GM18526 (cell line): ENCODE measurements around the gene LYPD6.

Experiments
- POLR2A ChIP-seq: IDR thresholded peaks from 3 replicates; pipeline ENCODE4 v1.6.1; 2011; ENCODE audit not compliant: insufficient read length; ENCODE audit errors: extremely low read depth

The LYPD6 gene, protein sequence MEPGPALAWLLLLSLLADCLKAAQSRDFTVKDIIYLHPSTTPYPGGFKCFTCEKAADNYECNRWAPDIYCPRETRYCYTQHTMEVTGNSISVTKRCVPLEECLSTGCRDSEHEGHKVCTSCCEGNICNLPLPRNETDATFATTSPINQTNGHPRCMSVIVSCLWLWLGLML

DNA sequence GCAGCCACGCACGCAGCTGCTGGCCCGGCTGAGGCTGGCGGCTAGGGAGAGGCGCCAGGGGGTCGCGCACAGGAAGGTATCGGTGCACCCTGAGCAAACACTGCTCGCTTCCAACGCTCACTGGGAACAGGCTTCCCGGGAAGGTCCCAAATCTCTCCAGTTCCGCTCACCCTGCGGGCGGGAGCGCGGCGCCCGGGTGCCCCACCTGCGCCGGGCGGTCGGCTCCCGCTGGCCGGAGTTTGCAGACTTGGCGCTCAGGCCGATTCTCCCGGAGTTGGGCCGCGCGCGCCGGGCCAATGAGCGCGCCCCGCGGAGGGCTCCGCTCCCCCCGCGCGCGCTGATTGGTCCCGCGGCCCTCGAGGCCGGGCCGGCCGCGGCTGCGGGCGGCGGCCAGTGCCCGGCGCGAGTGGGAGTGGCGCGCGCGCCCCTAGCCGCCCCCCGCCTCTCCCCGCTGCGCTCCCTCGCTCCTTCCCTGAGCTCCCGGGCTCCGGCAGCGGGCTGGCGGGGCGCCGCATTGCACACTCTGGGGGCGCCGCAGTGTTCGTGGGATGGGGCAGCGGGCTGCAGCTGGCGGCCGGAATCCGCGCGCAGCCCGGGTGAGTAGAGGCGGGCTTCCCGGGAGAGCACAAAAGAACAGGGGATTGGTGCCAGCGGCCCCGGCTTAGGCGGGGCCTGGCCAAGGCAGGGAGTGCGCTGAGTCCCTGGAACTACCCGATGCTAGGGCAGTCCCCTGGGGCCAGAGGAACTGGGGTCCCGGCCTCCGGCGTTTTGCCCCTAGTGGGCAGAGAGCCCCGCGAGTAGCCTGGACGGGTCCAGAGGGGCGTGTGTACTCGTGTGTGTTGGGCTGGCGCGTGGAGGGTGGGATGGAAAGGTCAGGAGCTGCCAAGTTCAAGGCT, at the start of gene LYPD6:
LYPD6 (plus strand) TSS at position 461 of the 896 bp plus-strand sequence. CDS start 107,122 bp downstream, outside the sequence.
- no peak for TF ChIP-seq POLR2A

DNA sequence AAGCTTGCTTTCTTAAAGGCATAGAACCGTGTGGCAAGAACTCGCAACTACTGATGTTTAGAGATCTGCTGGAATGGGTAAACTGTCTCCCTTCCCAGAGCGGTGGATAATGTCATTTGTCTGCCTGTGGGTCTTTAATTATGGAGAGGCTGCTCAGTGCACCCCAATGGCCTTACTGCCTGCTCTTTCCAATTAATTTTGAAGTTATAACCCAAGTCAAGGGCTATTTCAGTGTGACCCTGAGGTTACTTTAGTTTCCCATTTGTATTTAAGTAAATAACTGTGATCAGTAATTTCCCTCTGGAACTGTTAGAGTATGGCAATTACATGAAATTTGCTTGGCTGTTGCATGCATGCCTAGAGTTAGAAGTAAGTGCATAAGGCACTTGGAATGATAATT, 48.9 kb upstream of the LYPD6 start:
- TF ChIP-seq POLR2A, result no peak

DNA sequence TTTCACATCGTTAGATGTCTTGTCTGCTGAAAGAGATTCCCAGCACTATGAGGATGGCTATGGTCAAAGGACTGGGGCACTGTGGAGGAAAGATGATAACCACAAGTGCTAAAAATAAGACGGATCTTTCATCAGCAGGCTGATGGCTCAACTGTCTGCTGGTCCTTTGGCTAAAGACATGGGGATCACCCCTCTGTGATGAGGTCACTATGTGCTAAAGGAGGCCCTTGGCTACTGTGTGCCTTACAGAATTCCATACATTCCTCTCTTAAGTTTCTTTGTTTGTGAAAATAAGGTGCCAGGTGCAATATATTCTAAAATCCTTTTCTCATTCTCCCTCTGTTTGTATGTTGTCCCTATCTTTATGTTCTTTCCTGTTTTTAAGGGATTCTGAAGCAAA, 39.7 kb upstream of the LYPD6 start:
- no peak for TF ChIP-seq POLR2A

DNA sequence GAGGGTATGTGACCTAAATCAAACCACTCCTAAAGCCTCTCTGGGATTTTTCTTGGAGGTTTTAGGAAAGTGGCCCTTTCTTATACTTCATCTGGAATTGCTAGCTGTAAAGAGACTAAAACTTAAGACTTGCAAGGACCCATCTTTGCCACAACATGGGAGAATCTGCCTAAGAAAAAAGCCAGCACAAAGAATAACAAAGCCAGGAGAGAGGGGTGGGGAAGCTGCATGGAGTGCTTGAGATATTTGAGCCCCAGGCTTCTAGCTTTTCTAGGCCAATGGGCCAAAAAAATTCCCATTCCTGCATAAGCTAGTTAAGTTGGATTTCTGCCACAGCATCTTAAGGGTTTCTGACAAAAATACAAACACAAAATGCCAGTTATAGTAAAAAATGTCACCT, 38.5 kb upstream of the LYPD6 start:
- no peak for TF ChIP-seq POLR2A

DNA sequence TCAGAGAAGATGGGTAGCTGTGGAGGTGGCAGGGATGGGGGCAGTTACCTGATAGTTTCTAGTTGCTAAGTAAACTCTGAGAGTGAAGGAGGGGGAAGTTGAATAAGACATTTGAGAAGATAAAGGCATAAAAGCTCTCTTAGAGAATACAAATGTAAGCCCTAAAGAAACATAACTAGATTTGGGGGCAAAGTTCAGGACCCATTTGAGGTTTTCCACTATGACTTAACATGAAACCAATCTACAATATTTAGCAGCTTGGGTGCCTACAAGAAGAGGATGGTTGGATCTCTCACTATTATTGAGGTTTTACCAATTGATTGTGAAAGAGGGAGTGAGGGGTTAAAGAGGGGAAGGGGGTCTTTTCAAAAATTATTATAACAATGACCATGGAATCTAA, 34.4 kb upstream of the LYPD6 start:
- TF ChIP-seq POLR2A, result no peak

DNA sequence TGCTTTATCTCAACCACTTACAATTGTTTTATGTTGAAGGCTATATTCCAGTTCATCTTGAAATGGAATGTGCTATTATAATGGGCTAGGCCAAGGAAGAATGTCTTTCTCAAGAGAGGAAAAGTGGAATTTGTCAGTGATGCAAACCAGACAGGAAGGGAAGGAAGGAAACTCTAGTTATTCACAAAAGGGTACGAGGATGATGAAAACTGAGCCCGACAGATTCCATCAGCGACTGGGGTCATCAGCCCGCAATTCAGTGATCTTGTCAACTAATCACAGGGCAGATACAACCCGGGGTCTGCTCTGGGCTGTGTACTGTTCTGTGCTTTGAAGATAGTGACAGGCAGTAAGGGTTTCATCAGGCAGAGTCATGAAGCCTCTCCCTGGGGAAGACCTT, 23.4 kb upstream of the LYPD6 start:
- TF ChIP-seq POLR2A, result no peak

DNA sequence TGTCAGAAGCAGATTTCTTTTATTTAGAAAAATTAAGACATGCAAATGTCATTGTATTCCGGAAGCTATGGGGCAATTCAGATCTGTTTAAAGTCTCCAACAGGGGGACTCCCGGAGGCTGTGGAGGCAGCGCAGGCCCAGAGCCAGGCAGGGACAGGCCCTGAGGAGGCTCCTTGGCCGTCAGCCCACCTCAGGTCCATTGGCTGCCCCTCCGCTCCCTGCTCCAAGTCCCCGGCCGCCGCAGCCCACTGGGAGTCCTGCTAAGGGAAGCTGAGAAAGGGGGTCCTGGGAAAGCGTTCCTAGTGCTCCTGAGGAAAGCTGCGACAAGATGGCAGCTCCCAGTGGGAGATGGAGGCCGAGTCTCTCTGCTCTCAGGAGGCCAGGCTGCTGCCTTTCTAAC, 20.0 kb upstream of the LYPD6 start:
- no peak for TF ChIP-seq POLR2A

DNA sequence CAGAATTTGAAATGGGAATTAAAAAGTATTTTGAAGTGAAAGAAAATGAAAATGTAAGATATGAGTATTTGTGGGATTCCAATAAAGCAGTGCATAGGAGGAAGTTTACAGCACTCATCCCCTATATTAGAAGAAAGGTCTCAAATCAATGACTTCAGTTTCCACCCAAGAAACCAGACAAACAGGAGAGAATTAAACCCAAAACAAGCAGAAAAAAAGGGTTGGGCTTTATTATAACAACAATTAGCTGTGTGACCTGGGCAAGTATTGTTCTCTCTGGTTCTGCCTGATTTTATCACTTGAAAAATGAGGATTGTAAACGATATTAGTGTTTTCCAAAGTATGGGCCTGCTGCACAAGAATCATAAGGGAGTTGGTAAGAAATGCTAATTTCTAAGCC, 18.3 kb upstream of the LYPD6 start:
- TF ChIP-seq POLR2A, result no peak

DNA sequence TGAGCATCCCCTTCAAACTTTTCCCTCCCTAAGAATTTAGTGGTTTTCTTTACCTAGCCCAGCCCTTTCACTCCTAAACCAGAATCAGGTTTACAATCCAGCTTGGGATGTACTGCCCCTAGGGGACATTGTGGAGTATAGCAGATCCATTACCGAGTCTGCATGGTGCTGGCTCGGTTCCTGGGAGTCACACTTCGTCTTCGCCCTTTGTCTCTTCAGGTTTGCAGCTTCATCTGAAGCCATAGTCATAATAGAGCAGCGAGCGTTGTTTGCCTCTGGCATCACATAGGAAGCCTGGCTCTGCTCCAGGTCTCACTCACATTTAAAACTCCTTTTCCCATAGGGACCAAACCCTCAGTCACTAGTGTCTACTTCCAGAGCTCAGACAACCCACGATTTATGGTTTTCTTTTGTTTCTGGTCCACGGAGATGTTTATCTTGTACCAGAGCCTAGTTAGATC, 16.8 kb upstream of the LYPD6 start:
- no peak for TF ChIP-seq POLR2A

DNA sequence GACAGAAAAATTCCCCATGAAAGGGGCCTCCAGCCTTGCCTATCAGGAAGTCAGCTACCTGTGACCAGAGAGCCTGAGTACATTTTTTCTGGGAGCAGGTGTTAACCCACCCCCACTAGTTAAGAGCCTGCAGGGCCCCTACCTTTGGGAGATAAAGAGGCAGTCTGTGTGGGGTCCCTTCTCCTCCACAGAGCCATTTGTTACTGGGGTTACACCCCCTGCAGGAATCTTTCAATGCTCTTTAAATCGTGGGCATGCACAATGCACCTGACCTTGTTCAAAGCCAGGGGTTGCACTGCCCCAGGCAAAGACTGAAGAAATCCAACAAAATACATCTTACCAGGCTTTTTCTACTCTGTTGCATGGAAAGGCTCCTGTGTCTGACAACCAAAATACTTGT, 15.7 kb upstream of the LYPD6 start:
- no peak for TF ChIP-seq POLR2A

DNA sequence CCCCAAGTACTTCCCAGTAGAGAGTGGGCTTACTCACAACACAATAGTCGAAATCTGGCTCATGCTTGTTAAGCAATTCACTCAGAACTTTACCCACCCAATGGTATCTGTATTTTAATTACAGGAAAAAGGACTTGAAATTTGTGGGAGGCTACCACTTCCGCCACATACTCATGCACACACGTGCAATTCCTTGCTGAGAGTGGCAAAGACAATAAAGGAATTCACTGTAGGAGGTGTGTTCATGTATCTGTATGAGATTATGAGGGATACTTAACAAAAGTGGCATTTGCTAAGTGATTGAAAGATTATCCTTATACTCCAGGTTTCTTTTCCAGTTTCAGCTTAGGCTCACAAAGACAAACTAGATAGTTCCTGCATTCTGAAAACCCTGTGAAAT, 14.9 kb upstream of the LYPD6 start:
- TF ChIP-seq POLR2A, result no peak

DNA sequence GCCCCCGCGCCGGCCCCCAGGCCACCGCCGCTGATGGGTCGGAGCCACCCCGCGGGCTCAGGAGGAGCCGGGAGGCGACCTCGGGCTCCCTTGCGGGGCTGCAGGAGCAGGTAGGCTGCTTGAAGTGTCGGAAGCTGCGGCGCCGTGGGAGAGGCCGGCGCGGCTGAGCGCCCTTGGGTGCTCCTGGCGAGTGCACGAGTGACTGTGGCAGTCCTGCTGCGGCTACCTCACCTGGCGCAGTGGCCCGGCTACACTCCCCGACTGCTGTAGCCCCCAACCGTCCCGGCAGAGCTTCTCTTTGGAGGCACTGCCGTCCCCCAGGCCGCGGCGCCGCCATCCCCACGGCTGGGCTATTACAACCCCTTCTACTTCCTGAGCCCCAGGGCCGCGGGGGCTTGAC, 10.0 kb upstream of the LYPD6 start:
- no peak for TF ChIP-seq POLR2A

DNA sequence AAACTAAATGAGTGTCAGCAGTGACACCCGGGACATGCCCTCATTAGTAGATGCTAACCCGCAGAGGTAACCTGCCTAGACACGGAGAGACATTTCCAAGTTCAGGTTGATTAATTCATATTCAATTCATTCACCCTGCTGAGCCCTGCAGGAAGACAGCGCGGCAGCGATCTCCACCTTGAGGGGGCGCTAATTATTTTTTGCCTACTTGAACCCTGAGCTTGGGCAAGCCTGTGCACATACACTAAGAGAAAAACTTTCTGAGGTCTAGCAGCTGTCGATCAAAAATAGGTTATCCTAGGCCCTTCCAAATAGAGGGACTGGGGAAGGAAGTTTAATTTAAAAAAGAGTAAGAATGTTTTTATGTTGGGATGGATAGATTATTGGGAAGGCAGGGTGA, 1.3 kb upstream of the LYPD6 start:
- no peak for TF ChIP-seq POLR2A

DNA sequence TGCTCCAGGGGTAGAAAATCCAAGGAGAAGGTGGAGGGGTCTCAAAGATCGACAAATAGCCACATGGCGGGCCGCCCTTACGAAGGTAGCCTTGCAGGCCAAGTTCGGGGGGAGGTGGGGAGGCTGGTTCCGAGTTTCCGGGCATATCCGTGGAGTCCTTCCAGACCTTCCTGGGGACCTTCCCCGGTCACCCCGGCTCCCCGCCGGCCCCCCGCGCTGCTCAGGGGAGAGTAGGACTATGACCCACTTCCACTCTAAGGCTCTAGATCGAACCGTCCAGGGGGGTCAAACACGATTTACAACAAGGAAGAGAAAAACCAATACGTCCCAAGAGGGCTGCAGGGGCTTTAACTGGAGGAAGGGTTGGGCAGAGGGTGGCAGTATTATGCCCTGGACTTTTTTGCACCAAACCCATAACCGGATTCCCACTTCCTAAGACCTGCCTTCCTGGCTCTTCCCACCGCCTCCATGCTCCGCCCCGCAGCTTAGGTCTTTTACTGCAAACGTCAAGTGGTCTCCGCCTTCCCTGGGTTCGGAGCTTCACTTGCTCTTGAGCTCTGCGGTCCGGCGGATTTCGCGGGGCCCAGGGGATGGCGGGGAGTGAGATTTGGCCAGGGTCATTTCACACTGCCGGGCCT, 779 bp upstream of the LYPD6 start:
- TF ChIP-seq POLR2A, result no peak

DNA sequence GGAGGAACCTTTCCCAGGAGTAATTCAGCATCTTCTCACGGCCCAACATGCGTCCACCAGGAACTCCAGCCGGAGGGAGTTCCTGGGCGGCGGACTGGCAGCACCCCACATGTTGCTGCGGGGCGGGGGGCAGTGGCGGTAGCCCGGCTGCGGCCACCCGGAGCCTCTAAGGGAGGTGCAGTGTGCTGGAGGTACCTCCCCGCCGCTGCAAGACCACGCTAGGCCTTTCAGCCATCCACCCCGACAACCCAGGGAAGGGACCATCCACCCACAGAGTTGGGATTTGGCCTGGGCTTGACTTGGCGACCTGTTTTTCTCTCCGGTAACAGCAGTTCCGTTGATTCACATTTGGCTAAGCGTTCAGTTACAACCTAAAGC, 625 bp downstream of the LYPD6 start:
- no peak for TF ChIP-seq POLR2A

DNA sequence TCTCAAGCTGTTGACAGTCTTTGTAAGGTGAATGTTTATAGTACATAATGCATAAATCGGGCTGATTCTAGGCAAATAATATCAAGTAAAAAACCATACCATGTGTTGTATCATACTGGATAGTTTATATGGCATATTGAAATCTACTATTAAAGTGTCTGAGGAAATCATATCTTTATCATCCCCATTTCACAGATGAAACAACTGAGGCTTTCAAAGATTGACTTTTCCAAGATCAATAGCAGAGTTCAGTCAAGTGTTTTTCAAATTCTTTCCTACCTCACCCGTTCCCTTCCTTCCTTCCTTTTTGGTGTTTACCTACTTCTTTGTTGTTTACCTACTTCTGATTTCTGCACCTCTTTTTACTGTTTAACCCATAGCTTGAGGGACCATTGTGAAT, 2.0 kb downstream of the LYPD6 start:
- TF ChIP-seq POLR2A, result no peak
